Right lobe of liver (tissue), 4 donors: ENCODE measurements around the gene APOM.

Source experiments
- POLR2A ChIP-seq: fragments of 450-650 bp; IDR thresholded peaks from one replicate; pipeline ENCODE4 v1.6.1; 2017; ENCODE audit warnings: antibody characterized with exemption, mild to moderate bottlenecking
- TF ChIP-seq, protein P1 (sequence below), 4 donors: fragments of 200-600 bp in 3 of 4; fragments of 450-650 bp in 1 of 4; IDR thresholded peaks; one replicate each; pipeline versions ENCODE4 v1.5.1 to v1.8.0; 2016 to 2022; ENCODE audit warnings: antibody characterized with exemption in 4 of 4, mild to moderate bottlenecking in 2 of 4
- donor health status: DM: no; HTN: no; CAD: no.
- donor health status: DM: no; HTN: no; CAD: no.
- donor health status: DM: no; HTN: yes; CAD: no.

DNA sequence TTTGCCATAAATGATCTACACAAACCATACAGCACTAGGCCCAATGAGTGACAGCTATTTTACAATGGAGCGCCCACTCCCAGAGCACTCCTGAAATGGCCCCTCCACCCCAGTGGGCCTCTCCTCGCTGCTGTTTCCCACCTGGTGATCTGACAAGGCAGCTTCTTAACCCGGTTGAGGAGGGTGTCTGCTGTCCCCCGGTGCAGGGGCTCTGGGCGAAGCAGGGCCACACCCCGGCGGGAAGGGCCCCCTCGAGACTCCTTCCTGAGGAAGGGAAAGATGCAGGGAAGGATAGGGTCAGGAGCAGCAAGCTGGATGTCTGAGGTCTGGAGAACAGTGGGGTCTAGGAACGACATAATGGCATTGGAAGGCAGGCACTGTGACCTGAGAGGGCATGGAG lies 37.2 kb downstream of the APOM start:
- TF ChIP-seq, protein P1, sequence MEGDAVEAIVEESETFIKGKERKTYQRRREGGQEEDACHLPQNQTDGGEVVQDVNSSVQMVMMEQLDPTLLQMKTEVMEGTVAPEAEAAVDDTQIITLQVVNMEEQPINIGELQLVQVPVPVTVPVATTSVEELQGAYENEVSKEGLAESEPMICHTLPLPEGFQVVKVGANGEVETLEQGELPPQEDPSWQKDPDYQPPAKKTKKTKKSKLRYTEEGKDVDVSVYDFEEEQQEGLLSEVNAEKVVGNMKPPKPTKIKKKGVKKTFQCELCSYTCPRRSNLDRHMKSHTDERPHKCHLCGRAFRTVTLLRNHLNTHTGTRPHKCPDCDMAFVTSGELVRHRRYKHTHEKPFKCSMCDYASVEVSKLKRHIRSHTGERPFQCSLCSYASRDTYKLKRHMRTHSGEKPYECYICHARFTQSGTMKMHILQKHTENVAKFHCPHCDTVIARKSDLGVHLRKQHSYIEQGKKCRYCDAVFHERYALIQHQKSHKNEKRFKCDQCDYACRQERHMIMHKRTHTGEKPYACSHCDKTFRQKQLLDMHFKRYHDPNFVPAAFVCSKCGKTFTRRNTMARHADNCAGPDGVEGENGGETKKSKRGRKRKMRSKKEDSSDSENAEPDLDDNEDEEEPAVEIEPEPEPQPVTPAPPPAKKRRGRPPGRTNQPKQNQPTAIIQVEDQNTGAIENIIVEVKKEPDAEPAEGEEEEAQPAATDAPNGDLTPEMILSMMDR (IDR thresholded peaks at IDR 0.05): no peak
- TF ChIP-seq POLR2A: no peak
